ENCODE data around the gene ZAR1.
"Not testable (repeated sequence)": the region's sequence is repeated elsewhere in the genome, so short reads cannot be mapped to it uniquely, and the experiment has no call there.

Gene ZAR1

GRCh38 chr4:48490012-48490679, at the start of gene ZAR1:
Gene ZAR1, plus strand, starts transcription at chr4:48490252. Its CDS starts 40 bp downstream, at chr4:48490292.
- no peak for DNase-seq

- not testable (repeated sequence) for DNase-seq
Observed at GRCh38 chr4:48440914-48441313, 49.1 kb upstream of the ZAR1 start.

DNA sequence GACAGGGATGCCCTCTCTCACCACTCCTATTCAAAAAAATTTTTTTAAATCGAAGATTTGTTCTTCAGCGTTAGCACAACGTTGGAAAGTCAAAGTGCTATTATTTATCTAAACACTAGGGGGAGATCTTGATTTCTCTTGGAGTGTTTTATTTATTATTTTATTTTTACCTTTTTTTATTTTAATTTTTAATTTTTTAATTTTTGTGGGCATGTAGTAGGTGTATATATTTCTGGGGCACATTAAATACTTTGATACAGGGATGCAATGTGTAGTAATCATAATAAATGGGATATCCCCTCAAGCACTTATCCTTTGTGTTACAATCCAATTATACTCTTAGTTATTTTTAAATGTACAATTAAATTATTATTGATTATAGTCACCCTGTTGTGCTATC, 44.3 kb upstream of the ZAR1 start:
- no peak for DNase-seq

DNA sequence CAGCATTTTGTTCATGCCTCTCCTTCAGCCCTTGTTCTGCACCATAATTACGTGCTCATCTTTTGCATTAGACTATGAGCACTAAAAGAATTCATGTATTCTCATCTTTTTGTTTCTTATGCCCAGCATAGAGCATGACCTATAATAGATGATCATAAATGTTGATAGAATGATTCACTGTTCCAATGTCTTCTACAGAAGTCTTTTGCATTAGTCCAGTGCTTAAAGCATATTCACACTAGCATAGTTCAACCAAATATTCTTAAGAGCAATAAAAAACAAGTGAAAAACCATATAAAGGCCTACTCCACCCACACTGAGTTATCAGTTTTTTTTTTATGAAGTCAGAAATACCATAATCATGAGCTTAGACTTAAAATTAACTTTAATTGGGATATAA, 43.4 kb upstream of the ZAR1 start:
- no peak for DNase-seq

GRCh38 chr4:48449151-48449550, 40.9 kb upstream of the ZAR1 start:
- DNase-seq = no peak

DNA sequence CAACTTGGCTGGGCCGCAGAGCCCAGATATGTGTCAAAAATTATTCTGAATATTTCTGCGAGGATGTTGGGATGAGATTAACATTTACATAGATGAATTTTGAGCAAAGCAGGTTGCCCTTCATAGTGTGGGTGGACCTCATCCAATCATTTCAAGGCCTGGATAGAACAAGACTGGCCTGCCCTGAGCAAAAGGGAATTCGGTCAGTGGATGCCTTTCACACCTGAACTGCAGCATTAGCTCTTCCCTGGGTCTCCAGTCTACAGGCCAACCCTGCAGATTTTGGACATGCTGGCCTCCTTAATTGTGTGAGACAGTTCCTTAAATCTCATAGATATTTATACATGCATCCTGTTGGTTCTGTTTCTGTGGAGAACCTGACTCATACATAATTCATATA, 39.3 kb upstream of the ZAR1 start:
- DNase-seq = no peak

GRCh38 chr4:48451656-48452055, 38.4 kb upstream of the ZAR1 start:
- not testable (repeated sequence) for DNase-seq

DNA sequence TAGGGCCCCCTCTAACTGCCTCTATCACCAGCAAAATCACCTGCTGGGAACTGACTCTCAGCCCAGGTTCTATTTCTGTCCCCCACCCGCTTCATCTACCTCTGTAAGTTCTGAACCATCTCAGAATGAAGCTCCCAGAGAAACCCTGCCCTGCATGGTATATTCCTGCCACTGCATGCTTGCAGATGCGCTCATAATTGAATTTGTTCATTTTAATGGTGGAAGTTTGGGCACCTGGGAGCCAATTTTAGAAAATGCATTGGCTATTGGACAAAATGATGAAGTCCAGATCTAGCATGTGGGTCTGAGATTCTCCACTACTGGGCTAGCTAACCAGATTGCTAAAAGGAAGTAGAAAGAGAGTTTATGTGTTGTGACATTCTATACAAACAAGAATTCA, 35.5 kb upstream of the ZAR1 start:
- DNase-seq = no peak

- DNase-seq = no peak
Observed at GRCh38 chr4:48461000-48461399, 29.1 kb upstream of the ZAR1 start.

GRCh38 chr4:48462363-48462762, 27.7 kb upstream of the ZAR1 start:
- DNase-seq = no peak

DNA sequence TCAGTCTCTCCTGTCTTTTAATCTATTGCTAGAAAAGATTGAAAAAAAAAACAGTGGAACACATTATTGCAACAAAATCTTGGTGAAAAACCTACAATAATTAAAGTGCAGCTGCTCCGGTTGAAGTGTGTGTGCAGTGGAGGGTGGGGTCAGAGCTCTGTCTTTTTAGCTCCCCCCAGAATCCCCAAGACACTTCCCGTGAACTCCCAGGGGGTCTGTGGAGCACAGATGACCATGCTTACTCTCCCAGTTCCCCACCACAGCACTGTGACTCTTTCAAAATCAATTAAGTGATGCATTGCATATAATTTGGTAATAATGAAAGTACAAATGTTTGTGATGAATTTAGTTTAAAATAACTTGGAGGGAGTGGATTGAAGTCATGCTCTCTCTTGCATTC, 22.6 kb upstream of the ZAR1 start:
- DNase-seq = no peak

DNA sequence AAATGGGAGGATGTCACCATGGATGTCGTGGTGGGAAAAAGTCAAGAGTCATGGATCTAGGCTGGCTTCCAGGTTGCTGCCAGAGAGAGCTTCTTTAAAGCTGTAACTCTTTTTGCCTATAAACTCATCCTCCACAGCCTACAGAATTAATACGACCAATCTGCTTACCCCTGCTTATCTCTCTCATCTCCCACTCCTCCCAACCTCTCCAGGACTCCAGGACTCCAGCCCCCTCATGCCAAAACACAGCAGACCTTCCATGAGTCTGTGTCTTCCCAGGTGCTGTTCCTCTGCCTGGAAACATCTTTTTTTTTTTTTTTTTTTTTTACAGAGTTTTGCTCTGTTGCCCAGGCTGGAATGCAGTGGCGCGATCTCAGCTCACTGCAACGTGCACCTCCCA, 22.2 kb upstream of the ZAR1 start:
- DNase-seq = no peak

DNA sequence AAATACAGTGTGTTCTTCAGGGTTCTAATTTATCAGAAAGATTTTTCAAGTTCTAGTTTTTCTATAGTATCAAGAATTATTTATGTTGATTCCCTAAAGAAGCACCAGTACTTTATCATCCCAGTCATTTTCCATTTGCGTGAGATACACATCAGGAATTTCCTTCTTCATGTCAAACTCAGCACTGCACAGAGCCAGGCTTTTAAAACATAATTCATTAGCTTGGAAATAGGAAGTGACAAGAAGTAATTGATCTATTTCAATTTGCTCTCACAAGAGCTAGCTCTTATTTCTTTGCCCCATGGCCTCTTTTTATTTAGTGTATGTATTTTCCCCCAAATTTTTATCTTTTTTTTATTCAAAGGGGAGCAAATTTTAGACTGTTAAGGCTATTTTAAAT, 19.9 kb upstream of the ZAR1 start:
- DNase-seq = no peak

DNA sequence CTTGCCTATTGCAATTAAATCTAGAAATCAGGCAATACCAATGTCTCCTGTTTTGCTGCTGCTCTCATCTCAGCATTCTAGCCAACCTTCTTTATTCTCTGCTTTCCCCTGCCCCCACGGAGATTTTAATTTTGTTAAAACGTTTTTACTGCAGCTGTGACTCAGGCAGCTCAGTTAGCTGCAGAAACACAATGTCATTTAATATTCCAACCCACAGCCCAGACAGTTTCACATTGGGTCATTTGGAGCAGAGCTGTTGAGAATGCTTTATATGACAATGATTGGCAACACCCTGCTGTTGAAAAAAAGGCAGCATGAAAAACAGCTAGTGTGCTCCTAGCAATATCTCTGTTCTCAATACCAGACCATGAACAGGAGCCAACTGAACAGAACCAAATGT, 19.5 kb upstream of the ZAR1 start:
- DNase-seq = no peak

DNA sequence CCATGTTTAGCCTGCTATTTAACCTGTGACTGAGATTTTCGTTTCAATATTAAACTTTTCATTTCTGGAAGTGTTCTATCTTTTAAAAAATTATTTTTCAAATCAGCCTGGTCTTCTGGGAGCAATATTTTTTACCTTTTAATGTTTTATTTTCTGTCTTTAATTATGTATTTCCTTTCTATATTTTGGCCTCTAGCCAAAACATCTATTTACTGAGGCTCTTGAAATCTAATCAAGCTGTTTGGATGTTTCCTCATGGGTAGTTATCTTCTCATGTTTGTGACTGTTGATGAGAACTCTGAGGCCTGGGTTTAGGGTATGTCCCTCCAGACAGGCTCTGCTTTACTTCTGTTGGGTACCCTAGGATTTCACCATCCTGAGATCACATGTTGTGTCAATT, 17.3 kb upstream of the ZAR1 start:
- no peak for DNase-seq

DNA sequence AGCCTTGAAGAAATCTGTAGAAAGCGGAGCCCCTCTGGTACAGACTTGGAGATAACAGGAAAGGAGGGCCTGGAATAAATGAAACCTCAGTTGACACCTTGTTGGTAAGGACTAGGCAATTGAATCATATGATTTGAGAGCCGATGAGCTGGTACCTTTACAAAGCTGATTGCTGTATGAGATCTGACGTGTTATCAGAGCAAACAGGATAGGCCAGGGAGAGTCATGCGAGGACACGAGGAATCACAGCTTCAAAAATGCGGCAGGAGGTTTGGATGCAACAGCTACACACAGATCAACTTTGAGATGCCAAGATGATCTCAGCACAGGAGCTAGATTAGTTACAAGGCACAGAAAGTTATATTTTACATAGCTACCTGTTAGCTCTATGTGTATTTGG, 14.3 kb upstream of the ZAR1 start:
- DNase-seq = no peak

DNA sequence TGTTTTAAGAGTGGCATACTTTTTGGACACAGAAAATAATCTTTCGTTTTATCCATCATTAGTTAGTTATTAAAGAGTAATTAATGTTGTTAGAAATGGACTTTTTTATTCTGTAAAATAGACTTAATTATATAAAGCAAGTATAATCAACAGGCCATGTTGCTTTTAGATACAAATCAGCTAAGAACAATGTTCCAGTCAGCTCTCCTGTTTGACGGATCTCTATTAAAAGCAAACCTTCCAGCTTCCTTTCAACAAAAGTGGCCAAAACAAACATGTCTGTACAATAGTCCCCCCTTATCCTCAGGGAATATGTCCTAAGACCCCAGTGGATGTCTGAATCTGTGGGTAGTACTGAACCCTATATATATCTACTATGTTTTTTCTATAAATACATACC, 11.8 kb upstream of the ZAR1 start:
- DNase-seq = no peak

GRCh38 chr4:48481581-48481980, 8.5 kb upstream of the ZAR1 start:
- DNase-seq = no peak

GRCh38 chr4:48483006-48483776, 6.9 kb upstream of the ZAR1 start, which contains the start of gene SLC10A4:
Gene SLC10A4, plus strand, starts transcription at chr4:48483343. Its CDS starts 219 bp downstream, at chr4:48483562.
- DNase-seq = no peak

GRCh38 chr4:48483777-48484493, 6.1 kb upstream of the ZAR1 start:
- no peak for DNase-seq

DNA sequence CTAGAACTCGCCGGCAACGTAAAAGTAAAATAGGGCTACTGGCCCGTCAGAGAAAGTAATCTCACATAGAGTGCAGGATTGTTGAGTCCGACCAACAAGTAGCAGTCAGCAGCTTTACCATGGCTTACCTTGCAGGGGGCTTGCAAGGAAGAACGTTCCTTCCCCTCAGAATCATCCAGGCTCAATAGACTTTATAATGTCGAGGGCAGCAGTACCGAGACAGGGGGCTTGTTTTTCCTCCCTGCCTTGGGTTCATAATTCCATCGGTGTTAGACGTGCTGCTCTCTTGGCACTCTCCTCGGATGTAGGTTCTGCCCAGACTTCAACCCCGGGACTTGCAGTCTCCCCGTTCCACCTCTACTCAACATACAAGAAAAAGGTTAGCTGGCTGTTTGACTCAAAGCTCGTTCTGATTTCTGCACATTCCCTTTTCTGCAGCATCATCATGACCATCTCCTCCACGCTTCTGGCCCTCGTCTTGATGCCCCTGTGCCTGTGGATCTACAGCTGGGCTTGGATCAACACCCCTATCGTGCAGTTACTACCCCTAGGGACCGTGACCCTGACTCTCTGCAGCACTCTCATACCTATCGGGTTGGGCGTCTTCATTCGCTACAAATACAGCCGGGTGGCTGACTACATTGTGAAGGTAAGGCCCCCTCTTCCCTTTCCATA, 5.4 kb upstream of the ZAR1 start:
- no peak for DNase-seq

DNA sequence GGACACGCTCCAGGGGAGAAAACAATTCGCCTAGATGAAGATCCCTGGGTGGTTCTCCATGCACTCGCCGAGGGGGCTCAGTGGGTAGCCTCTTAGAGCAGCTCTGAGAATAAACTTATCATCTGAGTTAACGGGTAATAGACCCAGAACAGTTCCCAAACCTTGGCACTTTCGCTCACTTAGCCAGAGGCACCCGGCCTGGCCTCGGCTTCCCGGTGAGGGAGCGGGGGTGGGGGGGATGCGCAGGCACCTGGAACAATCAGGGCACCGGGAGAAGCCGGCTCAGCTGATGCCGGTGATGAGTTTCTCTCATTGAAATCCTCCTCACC, 405 bp upstream of the ZAR1 start:
- DNase-seq = no peak

DNA sequence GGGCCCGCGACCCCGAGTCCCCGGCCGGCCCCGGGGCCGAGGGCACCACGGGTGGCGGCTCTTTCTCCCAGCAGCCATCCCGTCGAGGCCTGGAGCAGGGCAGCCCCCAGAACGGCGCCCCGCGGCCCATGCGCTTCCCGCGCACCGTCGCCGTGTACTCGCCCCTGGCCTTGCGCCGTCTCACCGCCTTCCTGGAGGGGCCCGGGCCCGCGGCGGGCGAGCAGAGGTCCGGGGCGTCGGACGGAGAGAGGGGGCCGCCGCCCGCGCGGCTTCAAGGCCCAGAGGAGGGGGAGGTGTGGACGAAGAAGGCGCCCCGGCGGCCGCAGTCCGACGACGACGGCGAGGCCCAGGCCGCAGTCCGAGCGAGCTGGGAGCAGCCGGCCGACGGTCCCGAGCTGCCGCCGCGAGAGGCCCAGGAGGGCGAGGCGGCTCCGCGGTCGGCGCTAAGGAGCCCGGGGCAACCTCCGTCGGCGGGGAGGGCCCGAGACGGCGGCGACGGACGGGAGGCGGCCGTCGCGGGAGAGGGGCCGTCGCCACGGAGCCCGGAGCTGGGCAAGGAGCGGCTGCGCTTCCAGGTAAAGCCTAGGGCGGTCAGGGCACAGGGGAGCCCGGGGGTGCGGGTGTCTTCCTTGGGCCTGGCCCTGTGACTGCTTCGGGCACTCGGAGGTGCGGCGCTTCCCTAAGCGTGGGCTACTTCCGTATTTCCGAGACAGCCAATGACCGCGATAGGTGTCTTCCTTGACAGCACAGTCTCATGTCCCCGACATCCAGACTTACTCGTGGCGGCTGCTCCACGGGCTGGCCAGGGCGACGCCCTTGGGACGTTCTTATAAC, 845 bp downstream of the ZAR1 start:
- no peak for DNase-seq

All from HCEC 1CT (cell line).